Measurements from ENCODE around the gene TMEM109.

The TMEM109 gene

DNA sequence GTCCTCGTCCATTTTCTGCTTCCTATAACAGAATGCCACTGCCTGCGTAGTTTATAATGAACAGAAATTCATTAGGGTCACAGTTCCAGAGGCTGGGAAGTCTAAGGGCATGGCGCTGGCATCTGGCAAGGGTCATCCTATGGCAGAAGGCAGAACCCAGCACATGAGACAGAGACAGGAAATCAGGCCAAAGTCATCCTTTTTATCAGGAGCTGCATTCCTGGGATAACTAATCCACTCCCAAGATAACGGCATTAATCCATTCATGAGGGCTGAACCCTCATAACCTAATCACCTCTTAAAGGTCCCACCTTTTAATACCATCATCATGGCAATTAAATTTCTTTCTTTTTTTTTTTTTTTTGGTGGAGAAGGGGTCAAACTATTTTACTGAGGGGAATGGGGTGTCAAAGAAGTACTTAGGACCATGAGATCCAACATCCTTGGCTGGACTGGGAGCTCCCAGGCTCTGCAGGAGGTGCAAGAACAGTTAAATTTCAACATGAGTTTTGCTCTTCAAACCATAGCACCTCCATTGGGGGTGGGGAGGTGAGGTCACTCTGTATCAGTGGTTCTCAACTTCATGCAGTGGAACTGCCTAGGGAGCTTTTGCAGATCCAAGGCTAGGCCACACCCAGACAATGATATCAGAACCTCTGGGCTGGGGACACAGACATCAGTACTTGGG, 4.4 kb downstream of the TMEM109 start:
- TF ChIP-seq, protein P1, sequence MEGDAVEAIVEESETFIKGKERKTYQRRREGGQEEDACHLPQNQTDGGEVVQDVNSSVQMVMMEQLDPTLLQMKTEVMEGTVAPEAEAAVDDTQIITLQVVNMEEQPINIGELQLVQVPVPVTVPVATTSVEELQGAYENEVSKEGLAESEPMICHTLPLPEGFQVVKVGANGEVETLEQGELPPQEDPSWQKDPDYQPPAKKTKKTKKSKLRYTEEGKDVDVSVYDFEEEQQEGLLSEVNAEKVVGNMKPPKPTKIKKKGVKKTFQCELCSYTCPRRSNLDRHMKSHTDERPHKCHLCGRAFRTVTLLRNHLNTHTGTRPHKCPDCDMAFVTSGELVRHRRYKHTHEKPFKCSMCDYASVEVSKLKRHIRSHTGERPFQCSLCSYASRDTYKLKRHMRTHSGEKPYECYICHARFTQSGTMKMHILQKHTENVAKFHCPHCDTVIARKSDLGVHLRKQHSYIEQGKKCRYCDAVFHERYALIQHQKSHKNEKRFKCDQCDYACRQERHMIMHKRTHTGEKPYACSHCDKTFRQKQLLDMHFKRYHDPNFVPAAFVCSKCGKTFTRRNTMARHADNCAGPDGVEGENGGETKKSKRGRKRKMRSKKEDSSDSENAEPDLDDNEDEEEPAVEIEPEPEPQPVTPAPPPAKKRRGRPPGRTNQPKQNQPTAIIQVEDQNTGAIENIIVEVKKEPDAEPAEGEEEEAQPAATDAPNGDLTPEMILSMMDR (IDR thresholded peaks at IDR 0.05; ENCODE audit: low read length, missing control alignments) = no peak
- no peak for DNase-seq (ENCODE audit: low read depth)
- no peak overlapping the region for H3K4me3 ChIP-seq (replicated peaks; ENCODE audit: low read depth, low read length)

DNA sequence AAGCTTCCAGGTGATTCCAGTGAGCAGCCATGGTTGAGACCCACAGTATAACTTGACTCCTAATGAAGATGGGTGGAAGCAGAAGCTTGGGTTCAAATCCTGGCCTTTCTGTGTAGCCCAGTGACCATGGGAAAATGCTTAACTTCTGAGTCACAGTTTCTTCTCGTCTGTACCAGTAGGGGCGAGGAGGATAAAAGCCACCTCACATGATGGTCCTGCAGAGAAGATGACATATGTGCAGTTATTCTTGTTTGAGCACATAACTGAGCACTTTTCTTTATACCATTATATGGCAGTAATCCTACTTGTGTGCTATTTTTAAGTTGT, 4.9 kb downstream of the TMEM109 start:
- no peak overlapping the region for H3K4me3 ChIP-seq (replicated peaks; ENCODE audit: low read depth, low read length)
- peak; percentile 44 for DNase-seq (ENCODE audit: low read depth)
- TF ChIP-seq, protein P1 (IDR thresholded peaks at IDR 0.05; ENCODE audit: low read length, missing control alignments) = no peak

DNA sequence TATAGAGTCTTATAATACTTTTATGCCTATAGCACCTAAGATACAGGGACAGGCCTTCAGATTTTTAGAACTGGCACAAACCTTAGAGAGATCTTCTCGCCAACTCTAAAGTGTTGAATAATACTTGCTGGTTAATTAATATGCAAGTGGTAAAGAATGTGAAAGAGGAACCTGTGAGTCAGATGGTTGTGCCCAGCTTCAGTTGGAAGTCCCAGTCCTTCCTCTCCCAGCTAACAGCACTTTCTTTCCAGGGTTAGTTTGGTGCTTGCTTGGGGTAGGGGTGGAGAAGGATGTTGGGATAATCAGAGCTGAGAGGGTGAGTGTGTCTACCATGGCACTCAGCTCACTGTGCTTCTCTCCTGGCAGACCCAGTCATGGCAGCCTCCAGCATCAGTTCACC, 5.4 kb downstream of the TMEM109 start:
- H3K4me3 ChIP-seq (replicated peaks; ENCODE audit: low read depth, low read length) = no peak overlapping the region
- DNase-seq (ENCODE audit: low read depth) = no peak
- TF ChIP-seq, protein P1 (IDR thresholded peaks at IDR 0.05; ENCODE audit: low read length, missing control alignments) = no peak

DNA sequence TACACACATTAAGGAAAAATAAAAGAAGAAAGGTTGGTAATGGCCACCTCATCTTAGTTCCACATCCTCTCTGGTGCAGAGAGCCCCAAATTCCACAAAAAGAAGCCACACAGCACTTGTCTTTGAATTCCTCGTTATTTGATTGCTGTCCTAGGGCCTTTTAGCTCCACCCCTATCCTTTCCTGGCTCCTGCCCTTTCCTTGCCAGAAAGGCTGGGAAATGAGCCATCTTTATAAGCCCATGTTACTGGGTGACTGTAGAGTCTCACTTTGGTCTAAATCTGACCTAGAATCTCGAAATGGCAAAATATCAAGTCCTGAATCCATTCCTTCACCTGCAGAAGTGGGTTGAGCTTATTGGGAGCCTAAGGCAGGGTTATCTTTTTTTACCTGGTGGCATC, 6.0 kb downstream of the TMEM109 start:
- TF ChIP-seq, protein P1 (IDR thresholded peaks at IDR 0.05; ENCODE audit: low read length, missing control alignments) = no peak
- no peak overlapping the region for H3K4me3 ChIP-seq (replicated peaks; ENCODE audit: low read depth, low read length)
- DNase-seq (ENCODE audit: low read depth) = no peak

DNA sequence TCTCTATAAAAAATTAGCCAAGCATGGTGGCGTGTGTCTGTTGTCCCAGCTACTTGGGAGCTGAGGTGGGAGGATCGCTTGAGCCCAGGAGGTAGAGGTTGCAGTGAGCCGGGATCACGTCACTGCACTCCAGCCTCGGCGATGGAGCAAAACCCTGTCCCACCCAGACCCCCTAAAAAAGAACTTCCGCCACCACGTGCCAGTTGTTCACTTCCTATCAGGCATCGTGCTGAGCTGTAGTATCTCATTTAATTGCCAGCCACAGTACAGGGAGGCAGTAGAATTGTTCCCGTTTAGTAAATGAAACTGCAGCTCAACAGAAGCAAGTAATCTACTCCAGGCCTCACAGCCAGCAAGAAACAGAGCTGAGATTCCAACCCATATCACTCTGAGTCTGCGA, 7.3 kb downstream of the TMEM109 start:
- no peak overlapping the region for H3K4me3 ChIP-seq (replicated peaks; ENCODE audit: low read depth, low read length)
- DNase-seq (ENCODE audit: low read depth) = no peak
- TF ChIP-seq, protein P1 (IDR thresholded peaks at IDR 0.05; ENCODE audit: low read length, missing control alignments) = no peak

DNA sequence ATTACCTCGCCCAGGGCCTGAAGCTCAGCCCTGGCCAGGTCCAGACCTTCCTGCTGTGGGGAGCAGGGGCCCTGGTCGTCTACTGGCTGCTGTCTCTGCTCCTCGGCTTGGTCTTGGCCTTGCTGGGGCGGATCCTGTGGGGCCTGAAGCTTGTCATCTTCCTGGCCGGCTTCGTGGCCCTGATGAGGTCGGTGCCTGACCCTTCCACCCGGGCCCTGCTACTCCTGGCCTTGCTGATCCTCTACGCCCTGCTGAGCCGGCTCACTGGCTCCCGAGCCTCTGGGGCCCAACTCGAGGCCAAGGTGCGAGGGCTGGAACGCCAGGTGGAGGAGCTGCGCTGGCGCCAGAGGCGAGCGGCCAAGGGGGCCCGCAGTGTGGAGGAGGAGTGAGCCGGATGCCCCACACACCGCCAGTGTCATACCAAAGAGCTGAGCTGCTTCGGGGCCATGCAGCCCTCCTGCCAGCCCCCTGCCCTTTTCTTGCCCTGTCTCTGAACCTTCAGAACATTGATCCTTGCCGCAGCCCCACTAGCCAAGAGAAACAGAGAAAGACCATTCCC, 7.9 kb downstream of the TMEM109 start:
- no peak for DNase-seq (ENCODE audit: low read depth)
- TF ChIP-seq, protein P1 (IDR thresholded peaks at IDR 0.05; ENCODE audit: low read length, missing control alignments) = no peak
- no peak overlapping the region for H3K4me3 ChIP-seq (replicated peaks; ENCODE audit: low read depth, low read length)

DNA sequence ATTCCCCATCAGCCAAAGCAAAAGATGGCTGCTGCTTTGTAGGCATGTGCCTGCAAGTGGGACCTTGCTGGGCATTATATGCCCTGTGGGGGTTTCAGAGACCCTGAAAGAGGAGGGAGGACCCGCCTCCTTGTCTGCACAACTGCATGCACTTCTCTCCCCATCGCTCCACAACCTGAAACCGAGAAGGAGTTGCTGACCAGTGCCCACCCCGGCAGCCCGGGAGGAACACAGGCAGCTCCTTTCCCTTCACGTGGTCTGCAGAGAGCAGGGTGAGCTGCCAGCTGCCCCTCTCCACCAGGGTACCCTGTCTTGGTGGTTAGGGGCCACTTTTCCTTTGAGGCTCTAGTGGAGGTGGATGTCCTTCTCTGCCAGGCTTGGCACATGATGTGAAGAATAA, 8.9 kb downstream of the TMEM109 start:
- H3K4me3 ChIP-seq (replicated peaks; ENCODE audit: low read depth, low read length) = no peak overlapping the region
- no peak for DNase-seq (ENCODE audit: low read depth)
- TF ChIP-seq, protein P1 (IDR thresholded peaks at IDR 0.05; ENCODE audit: low read length, missing control alignments) = no peak

All from fibroblast of pulmonary artery (primary cell).